ENCODE results near the gene SLC45A1.

DNA sequence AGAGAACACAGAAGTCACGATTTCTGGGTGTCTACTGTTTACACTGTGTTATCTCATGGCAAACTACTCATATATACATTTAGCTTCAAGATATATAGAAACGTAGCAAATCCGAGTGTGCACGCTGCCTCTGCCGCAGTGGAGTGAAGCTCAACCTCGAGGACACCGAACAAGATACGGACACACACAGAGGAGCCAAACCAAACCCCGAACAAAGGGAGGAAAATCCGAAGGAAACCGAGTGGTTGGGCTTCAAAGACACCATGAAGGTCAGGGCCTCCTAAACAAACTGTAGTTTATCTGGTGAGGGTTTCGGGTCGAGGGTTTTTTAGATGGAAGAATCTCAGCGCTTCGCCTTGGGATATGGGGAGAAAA is 34.5 kb downstream of the SLC45A1 start:
- TF ChIP-seq, protein P1, sequence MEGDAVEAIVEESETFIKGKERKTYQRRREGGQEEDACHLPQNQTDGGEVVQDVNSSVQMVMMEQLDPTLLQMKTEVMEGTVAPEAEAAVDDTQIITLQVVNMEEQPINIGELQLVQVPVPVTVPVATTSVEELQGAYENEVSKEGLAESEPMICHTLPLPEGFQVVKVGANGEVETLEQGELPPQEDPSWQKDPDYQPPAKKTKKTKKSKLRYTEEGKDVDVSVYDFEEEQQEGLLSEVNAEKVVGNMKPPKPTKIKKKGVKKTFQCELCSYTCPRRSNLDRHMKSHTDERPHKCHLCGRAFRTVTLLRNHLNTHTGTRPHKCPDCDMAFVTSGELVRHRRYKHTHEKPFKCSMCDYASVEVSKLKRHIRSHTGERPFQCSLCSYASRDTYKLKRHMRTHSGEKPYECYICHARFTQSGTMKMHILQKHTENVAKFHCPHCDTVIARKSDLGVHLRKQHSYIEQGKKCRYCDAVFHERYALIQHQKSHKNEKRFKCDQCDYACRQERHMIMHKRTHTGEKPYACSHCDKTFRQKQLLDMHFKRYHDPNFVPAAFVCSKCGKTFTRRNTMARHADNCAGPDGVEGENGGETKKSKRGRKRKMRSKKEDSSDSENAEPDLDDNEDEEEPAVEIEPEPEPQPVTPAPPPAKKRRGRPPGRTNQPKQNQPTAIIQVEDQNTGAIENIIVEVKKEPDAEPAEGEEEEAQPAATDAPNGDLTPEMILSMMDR (conservative IDR thresholded peaks at IDR 0.05): no peak
- no peak for TF ChIP-seq EZH2 (IDR thresholded peaks at IDR 0.05; ENCODE audit: low read depth)

All from PC-9 (cell line).